Dedifferentiated amniotic fluid mesenchymal stem cell (primary cell): ENCODE data around the gene CLEC16A.

Experiments used
- DNase-seq: peaks from one replicate; pipeline ENCODE4 v3.0.0-alpha.2; 2016; ENCODE audit errors: extremely low spot score

Gene CLEC16A

GRCh38 chr16:11017499-11017898 lies 73.1 kb downstream of the CLEC16A start:
- no peak for DNase-seq

DNA sequence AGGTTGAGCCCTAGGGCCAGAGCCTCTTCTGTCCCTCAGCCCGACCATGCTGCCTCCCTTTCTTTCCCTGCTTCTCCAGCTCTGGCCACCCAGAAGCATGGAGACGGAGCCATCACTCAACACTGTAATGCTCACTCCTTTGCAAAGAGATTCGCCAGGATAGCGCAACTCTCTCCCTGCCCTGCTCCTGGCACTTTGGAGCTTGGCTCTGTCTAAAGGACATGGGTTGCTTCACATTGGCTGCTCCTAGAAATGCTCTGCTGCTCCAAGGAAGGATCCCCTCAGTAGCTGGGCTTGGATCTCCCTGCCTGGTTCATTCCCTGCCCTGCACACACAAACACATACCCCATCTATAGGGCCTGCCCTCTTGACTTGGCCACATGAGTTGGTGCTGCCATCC lies 76.0 kb downstream of the CLEC16A start:
- DNase-seq: no peak

DNA sequence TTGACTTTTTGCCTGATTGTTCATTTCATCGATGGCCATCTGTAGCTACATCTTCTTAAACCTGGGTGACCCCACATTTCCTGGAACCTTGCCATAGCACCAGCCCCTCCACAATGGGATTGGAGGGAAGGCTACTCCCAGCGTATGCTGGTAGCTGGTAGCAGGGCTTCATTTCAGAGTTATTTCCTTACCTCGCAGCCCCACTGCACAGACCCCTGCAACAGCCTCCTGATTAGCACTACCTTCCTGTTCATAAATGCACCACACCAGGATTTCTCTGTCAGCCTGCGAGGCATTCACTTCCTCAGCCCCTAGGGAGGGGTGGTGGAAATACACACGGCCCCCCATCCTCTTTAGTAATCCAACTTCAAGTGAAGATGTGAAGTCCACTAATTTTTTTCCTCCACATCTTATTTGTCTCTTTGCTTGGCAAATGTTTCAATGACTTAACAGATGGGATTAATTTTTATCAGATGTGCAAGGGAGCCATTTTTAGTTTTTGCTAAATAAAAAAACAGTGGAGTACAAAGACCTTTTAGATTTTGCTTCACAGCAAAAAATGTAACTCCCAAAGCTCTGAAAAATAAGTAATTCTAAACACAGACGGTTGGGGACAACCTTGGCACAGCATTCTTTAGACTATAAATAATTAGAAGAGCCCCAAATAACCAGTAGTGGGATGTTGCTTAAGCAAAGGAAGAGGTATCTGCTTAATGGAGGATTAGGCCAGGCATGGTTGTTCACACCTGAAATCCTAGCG lies 76.6 kb downstream of the CLEC16A start:
- DNase-seq: no peak

DNA sequence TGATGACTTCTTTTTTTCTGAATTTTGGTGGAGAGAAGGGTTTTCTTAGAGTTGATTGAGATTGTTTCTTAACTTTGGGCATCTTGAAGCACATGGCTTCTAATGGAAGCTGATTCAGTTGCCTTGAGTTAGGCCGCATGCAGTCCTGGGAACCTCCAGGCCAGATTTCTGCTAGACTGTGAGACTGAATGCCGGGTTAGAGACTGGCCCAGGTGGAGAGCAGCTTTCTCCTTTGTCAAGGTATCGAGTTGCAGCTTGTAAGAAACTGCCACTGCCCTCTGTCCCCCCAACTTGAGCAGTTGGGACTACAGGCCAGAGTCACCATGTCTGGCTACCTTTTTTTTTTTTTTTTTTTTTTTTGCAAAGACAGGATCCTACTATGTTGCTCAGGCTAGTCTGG lies 77.6 kb downstream of the CLEC16A start:
- DNase-seq: no peak

GRCh38 chr16:11023262-11024039 lies 79.1 kb downstream of the CLEC16A start:
- DNase-seq: no peak

- DNase-seq: no peak
These were observed 80.1 kb downstream of the CLEC16A start for GRCh38 chr16:11024333-11025053.

DNA sequence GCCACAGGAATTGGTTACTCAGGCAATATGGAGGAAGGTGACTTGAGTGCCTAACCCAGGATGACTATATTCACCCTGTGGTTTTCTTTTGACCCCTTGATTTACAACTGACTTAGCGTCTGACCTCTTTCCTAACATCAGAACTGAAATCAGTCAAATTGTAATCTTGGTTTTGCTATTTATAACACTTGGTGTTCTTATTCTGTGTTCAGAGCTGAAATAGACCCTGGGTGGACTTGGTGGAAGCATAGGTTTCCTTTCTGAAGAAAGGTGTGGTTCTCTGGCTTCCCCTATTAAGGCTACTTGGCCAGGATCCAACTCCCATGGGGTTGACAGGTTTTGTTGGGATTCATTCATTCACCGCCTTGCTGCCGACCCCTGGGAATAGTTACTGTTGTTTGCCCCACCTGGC lies 80.8 kb downstream of the CLEC16A start:
- no peak for DNase-seq

DNA sequence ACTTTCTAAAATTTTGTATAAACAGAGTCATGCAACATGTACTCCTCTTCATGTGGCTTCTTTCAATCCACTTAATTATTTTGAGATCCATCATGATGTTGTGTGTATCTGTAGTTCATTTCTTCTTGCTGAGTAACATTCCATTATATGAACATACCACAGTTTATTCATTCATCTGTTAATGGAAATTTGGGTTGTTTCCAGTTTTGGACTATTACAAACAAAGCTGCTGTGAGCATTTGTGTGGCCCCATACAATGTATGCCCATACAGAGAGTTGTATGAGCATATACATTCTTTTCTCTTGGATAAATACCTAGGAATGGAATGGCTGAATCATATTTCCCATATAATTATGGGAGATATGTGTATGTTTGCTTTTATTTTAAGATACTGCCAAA lies 85.6 kb downstream of the CLEC16A start:
- no peak for DNase-seq

- no peak for DNase-seq
These were observed 86.7 kb downstream of the CLEC16A start for GRCh38 chr16:11030990-11031510.

DNA sequence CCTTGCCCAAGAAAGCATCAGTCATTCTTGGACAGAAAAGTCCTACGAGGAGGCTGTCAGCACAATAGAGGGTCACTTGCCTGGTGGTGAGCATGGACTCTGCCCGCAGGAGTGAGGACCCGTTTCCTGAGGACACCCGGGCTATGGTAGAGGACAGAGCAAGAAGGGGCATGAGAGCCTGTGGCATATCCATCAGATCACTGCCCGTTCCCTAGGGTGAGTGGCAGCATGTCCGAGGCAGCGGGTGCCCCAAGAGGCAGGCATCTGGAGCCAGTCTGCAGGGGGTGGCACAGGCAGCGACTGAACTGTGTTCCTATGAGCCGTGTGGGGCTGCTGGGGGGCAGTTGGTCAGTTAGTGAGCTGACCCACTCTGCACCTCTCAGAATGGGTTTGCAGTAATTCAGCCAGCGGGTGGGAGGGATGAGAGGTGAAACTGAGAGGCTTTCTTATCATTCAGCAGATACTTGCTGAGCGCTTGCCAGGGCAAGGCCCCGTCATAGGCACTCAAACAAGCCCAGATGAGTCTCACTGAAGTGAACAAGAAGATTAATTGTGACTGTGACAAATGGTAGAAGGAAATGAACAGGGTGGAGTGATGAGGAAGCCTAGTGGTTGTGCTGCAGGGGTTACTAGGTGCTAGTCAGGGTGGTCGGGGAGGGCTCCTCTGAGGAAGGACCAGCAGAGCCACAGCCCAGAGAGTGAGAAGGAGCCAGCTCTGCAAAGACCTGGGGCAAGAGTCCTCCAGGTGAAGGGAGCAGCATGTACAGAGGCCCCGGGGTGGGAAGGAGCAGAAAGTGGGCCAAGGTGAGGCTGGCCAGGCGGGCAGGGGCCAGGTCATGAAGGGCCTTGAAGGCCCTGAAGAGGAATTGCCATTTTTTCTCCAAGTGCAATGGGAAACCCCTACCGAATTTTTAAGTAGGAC lies 87.9 kb downstream of the CLEC16A start:
- no peak for DNase-seq

DNA sequence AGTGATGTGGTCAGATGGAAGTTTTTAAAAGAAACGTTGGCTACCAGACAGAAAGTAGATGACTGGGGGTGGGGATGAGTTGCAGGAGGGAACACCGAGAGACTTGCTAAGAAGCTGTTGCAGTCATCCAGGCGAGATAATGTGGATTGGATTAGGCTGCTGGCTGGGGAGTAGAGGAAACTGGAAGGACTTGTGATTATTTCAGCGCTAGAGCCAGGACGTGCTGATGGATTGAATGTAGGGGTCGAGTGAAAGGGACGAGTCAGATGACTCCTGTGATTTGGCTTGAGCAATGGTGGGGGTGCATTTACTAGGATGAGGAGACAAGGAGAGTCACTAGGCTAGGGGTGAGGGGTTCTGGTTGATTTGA lies 88.5 kb downstream of the CLEC16A start:
- DNase-seq: no peak

GRCh38 chr16:11033629-11034420 lies 89.5 kb downstream of the CLEC16A start:
- no peak for DNase-seq

DNA sequence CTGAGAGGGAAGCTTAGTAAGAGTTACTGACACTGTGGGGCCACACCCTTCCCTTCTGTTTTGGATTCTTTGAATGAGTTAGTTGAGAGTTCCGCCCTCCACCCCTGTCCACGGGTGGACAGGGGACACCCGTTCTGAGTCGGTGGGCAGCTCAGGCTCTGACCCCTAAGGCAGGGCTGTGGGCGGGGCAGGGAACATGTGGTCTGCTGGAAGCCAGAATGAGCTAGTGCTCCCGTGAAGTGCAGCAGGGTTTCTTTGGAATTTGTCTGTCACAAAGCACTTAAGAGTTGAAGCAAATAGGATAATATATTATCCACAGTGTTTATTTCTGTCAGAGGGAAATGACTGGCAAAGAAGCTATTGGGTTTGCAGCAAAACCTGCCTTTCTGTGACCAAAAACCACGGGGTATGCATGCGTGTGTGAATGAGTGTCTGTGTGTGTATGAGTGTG lies 90.1 kb downstream of the CLEC16A start:
- no peak for DNase-seq

DNA sequence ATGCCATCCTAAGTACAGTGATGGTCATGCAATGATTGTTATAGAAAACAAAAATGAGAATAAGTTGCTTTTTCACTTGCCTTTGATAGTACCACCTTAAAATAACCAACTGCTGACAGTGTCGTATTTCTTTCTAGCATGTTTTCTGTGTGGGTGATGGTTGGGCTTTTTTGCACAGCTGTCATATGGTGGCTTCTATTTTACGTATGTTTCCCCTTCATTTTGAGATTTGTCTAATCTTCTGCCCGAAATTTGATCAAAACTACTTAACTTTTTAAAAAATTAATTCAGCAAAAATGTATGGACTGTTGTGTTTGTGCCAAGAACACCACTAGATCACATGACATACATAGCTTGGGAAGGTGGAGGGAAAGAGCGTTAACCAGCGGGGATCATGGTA lies 90.7 kb downstream of the CLEC16A start:
- no peak for DNase-seq

- no peak for DNase-seq
These were observed 91.7 kb downstream of the CLEC16A start for GRCh38 chr16:11036040-11036439.

DNA sequence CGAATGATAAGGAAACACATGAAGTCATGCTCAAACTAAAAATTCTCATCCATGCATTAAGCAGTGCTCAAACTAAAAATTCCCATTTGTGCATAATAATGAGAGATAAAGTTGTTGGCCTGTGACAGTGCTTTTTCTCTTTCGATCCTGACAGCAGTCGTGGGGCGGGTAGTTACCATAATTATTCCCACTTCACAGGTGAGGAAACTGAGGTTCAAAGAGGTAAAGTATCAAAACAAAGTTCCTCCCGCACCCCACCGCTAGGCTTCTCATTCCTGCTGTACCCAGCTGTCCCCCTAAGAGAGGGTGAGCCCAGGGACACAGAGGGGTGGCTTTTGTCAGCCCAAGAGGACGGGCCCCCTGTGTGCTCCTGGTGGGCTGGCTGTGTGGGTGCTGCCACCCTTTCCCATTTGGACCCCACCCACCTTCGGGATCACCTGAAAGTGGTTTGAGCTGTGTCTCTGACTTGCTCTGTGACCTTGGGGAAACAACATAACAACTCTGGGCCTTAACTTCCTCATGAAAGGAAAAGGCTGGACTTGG lies 92.6 kb downstream of the CLEC16A start:
- DNase-seq: no peak

DNA sequence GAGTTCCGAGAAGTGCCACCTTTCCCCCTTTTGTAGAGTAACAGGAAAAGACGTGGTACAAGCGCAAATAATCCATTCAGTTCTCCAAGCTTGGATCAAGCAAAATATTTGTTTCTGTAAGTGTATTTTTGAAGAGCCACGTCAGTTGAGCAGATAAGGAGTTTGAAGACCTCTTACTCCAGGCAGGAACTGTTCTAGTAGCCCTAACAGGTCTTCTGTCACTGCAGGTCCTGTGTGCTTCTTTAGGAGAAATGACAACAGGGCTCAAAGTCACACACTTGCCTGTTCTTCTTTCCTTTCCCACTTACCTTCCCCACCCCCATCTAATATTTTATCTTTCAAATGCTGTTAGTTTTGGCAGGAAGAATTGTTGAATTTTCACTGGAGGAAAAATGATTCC lies 93.9 kb downstream of the CLEC16A start:
- no peak for DNase-seq

DNA sequence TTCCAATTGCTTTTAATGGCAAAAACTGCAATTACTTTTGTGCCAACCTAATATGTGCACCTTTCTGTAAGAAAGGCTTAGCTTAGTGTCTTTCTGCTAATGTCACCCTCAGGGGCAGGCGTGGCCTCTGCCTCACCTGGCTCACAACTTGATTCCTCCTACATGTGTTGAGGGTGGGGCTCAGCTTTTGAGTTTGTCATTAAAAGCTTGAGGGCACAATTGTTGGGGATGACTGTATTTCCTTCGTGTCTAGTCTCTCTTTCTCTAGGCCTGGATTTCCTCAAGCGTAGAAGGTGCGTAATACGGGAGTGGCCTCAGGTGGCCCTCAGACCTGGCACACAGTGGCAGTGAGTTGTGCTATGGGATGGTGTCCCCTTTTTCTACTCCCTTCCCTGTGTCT lies 94.4 kb downstream of the CLEC16A start:
- no peak for DNase-seq

DNA sequence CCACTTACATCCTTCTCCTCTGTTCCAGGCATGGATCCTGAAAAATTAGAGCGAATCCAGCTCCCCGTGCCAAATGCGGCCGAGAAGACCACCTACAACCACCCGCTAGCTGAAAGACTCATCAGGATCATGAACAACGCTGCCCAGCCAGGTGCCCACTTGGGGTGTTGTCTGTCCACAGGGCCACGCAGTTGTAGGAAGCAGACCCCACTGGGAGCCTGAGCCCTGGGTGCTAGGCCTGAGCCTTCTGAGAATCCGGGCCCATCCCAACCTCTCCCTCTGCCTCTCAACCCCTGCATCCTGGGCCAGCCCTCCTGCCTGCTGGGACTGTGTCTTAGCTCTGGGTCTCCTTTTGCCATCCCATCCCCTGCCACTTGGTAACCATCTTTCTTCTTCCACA lies 95.4 kb downstream of the CLEC16A start:
- no peak for DNase-seq

GRCh38 chr16:11042191-11042590 lies 97.8 kb downstream of the CLEC16A start:
- no peak for DNase-seq
